Endothelial cell (in vitro differentiated cells): ENCODE data around the gene CLMP. TPM values are rescaled to one million over a fixed set of nuclear protein-coding genes. Genes with fewer than 3 reads are reported as not detected.

ENCODE experiments used
- DNase-seq: peaks from one replicate; pipeline ENCODE4 v3.0.0; 2021; ENCODE audit warnings: low spot score
- H3K27ac Mint-ChIP-seq: one replicate; pipeline ENCODE4 v1.8.0; 2021; ENCODE audit warnings: mixed read lengths, inconsistent platforms; ENCODE audit not compliant: unreplicated experiment
- H3K27me3 Mint-ChIP-seq: one replicate; pipeline ENCODE4 v1.8.0; 2021; ENCODE audit warnings: mild to moderate bottlenecking, moderate library complexity, mixed read lengths, inconsistent platforms; ENCODE audit not compliant: unreplicated experiment
- H3K36me3 Mint-ChIP-seq: one replicate; pipeline ENCODE4 v1.8.0; 2021; ENCODE audit warnings: mild to moderate bottlenecking, low read depth, mixed read lengths, inconsistent platforms; ENCODE audit not compliant: unreplicated experiment
- H3K4me1 Mint-ChIP-seq: one replicate; pipeline ENCODE4 v1.8.0; 2021; ENCODE audit warnings: mild to moderate bottlenecking, mixed read lengths, inconsistent platforms; ENCODE audit not compliant: unreplicated experiment
- H3K4me3 Mint-ChIP-seq: one replicate; pipeline ENCODE4 v1.8.0; 2021; ENCODE audit warnings: mild to moderate bottlenecking, mixed read lengths, inconsistent platforms; ENCODE audit not compliant: unreplicated experiment
- H3K9me3 Mint-ChIP-seq: one replicate; pipeline ENCODE4 v1.8.0; 2021; ENCODE audit warnings: mixed read lengths, inconsistent platforms; ENCODE audit not compliant: unreplicated experiment
- CTCF ChIP-seq: fragments of 200-600 bp; sonication (generic); IDR thresholded peaks from one replicate; pipeline ENCODE4 v1.5.0; 2021; ENCODE audit warnings: antibody characterized with exemption; ENCODE audit not compliant: unreplicated experiment
- total RNA-seq: library from RNA; stranded (reverse); fragmentation: NEBNext Ultra II Directional; extraction: Animal tissue kit (Norgen Biotek cat#: 25700); gene quantifications from one replicate; pipeline ENCODE4 v1.2.1, GENCODE V29; 2021; ENCODE audit not compliant: unreplicated experiment

The CLMP gene
- total RNA-seq, 1 donor from 2014 or later: 5.5 TPM

- no peak overlapping the region for H3K4me3 Mint-ChIP-seq
- peaks cover under 1% of the 10 kb centered on the region for H3K36me3 Mint-ChIP-seq
- H3K4me1 Mint-ChIP-seq: peaks cover 3% of the 10 kb centered on the region
- H3K9me3 Mint-ChIP-seq: no peaks in the 10 kb centered on the region
- no peak for TF ChIP-seq CTCF
- H3K27ac Mint-ChIP-seq: no peak overlapping the region
- H3K27me3 Mint-ChIP-seq: no peaks in the 10 kb centered on the region
- DNase-seq: no peak
Measured at GRCh38 chr11:123227763-123228495, 32.9 kb upstream of the CLMP start.

- H3K4me1 Mint-ChIP-seq: peaks cover under 1% of the 10 kb centered on the region
- DNase-seq: no peak
- H3K4me3 Mint-ChIP-seq: no peak overlapping the region
- H3K36me3 Mint-ChIP-seq: peaks cover 3% of the 10 kb centered on the region
- no peak overlapping the region for H3K27ac Mint-ChIP-seq
- H3K27me3 Mint-ChIP-seq: peaks cover 4% of the 10 kb centered on the region
- no peaks in the 10 kb centered on the region for H3K9me3 Mint-ChIP-seq
- TF ChIP-seq CTCF: no peak
Measured at GRCh38 chr11:123221584-123221983, 26.5 kb upstream of the CLMP start.

- Mint-ChIP-seq H3K27me3 (peaks cover 4% of the 10 kb centered on the region), H3K4me3 (no peak overlapping the region), H3K36me3 (peaks cover 3% of the 10 kb centered on the region), H3K4me1 (peaks cover 3% of the 10 kb centered on the region), H3K9me3 (no peaks in the 10 kb centered on the region), H3K27ac (no peak overlapping the region)
- no peak for DNase-seq
- TF ChIP-seq CTCF: no peak
Measured at GRCh38 chr11:123221096-123221561, 26.1 kb upstream of the CLMP start.

- Mint-ChIP-seq H3K27ac (no peak overlapping the region), H3K4me1 (peaks cover 6% of the 10 kb centered on the region), H3K27me3 (peaks cover 4% of the 10 kb centered on the region), H3K36me3 (peaks cover 3% of the 10 kb centered on the region), H3K4me3 (no peak overlapping the region), H3K9me3 (no peaks in the 10 kb centered on the region)
- DNase-seq: no peak
- TF ChIP-seq CTCF: no peak
Measured at GRCh38 chr11:123219066-123219690, 24.1 kb upstream of the CLMP start.

- peaks cover 4% of the 10 kb centered on the region for H3K27me3 Mint-ChIP-seq
- H3K27ac Mint-ChIP-seq: no peak overlapping the region
- TF ChIP-seq CTCF: no peak
- peaks cover 6% of the 10 kb centered on the region for H3K4me1 Mint-ChIP-seq
- H3K9me3 Mint-ChIP-seq: no peaks in the 10 kb centered on the region
- H3K4me3 Mint-ChIP-seq: no peak overlapping the region
- H3K36me3 Mint-ChIP-seq: peaks cover 3% of the 10 kb centered on the region
- no peak for DNase-seq
Measured at GRCh38 chr11:123218451-123218850, 23.4 kb upstream of the CLMP start.
